Measurements from ENCODE around the gene SLC22A13.
A peak's percentile ranks its signal among the peaks of the same experiment; 100 is the strongest.
"Not testable (repeated sequence)": the region's sequence is repeated elsewhere in the genome, so short reads cannot be mapped to it uniquely, and the experiment has no call there.

SLC22A13 gene

GRCh38 chr3:38265604-38266307, at the start of gene SLC22A13:
Gene SLC22A13 (plus strand): TSS chr3:38265812. CDS start chr3:38265861, 49 bp downstream.
- DNase-seq = no peak

GRCh38 chr3:38219609-38220197, 45.9 kb upstream of the SLC22A13 start:
- no peak for DNase-seq

GRCh38 chr3:38221005-38221404, 44.6 kb upstream of the SLC22A13 start:
- no peak for DNase-seq

GRCh38 chr3:38222032-38222634, 43.5 kb upstream of the SLC22A13 start:
- DNase-seq = no peak

- DNase-seq = no peak
Observed at GRCh38 chr3:38224357-38224756, 41.3 kb upstream of the SLC22A13 start.

GRCh38 chr3:38226273-38226672, 39.3 kb upstream of the SLC22A13 start:
- DNase-seq = no peak

- no peak for DNase-seq
Observed at GRCh38 chr3:38227989-38228388, 37.6 kb upstream of the SLC22A13 start.

- no peak for DNase-seq
Observed at GRCh38 chr3:38229036-38229435, 36.6 kb upstream of the SLC22A13 start.

GRCh38 chr3:38232701-38233100, 32.9 kb upstream of the SLC22A13 start:
- DNase-seq = no peak

GRCh38 chr3:38235466-38235865, 30.1 kb upstream of the SLC22A13 start:
- DNase-seq = no peak

- DNase-seq = no peak
Observed at GRCh38 chr3:38238416-38239008, 27.1 kb upstream of the SLC22A13 start.

GRCh38 chr3:38242812-38243211, 22.8 kb upstream of the SLC22A13 start:
- DNase-seq = not testable (repeated sequence)

- no peak for DNase-seq
Observed at GRCh38 chr3:38245930-38246329, 19.7 kb upstream of the SLC22A13 start.

GRCh38 chr3:38247366-38248035, 18.1 kb upstream of the SLC22A13 start:
- peak; percentile 3 for DNase-seq

- DNase-seq = no peak
Observed at GRCh38 chr3:38250198-38250597, 15.4 kb upstream of the SLC22A13 start.

GRCh38 chr3:38251197-38251596, 14.4 kb upstream of the SLC22A13 start:
- no peak for DNase-seq

- DNase-seq = no peak
Observed at GRCh38 chr3:38253704-38254103, 11.9 kb upstream of the SLC22A13 start.

GRCh38 chr3:38254872-38255271, 10.7 kb upstream of the SLC22A13 start:
- DNase-seq = no peak

- DNase-seq = no peak
Observed at GRCh38 chr3:38255627-38256026, 10.0 kb upstream of the SLC22A13 start.

- no peak for DNase-seq
Observed at GRCh38 chr3:38257583-38257982, 8.0 kb upstream of the SLC22A13 start.

- no peak for DNase-seq
Observed at GRCh38 chr3:38260474-38260873, 5.1 kb upstream of the SLC22A13 start.

GRCh38 chr3:38264353-38264771, 1.2 kb upstream of the SLC22A13 start:
- no peak for DNase-seq

GRCh38 chr3:38264779-38265178, 833 bp upstream of the SLC22A13 start:
- DNase-seq = no peak
